Measurements from ENCODE around the gene RIN1. TPM values are rescaled to one million over a fixed set of nuclear protein-coding genes. Genes with fewer than 3 reads are reported as not detected.
"Not testable (repeated sequence)": the region's sequence is repeated elsewhere in the genome, so short reads cannot be mapped to it uniquely, and the experiment has no call there.

RIN1 gene
- total RNA-seq, 1 experiment from 2014 or later, result 65.7 TPM

DNA sequence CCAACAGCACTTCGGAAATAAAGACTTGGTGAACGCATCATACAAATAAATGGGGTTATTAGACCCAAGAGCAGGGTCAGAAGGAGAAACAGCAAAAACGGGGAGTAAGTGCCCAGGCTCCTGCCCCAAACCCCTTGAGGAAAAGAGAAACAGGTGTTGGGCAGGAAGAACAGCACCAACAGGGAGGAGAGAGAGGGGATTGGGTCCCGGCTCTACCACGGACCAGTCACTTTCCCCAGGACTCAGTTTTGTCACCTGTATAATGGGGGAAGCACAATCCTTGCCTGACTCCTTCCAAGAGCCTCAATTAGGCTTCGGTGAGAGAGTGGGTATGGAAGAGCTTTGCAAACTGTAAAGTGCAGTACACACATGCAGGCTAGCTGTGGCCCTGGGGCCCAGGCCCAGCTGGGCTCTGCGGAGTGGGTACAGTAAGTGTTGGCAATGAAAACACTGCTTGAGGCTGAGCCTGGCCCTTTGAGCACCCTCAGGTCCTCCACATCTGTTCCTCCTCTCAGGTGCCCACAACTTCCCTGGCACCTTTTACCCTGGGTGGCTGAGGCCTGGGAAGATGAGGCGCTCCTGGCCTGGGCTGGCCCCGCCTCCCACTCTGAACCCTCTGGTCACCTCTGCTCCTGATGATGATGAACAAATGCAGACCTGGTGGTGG is 26.4 kb upstream of the RIN1 start:
- H3K36me3 ChIP-seq, result no peaks in the 10 kb centered on the region
- no peaks in the 10 kb centered on the region for H3K27me3 ChIP-seq
- DNase-seq, result no peak
- H3K4me3 ChIP-seq, result no peak overlapping the region
- no peaks in the 10 kb centered on the region for H3K9me3 ChIP-seq

DNA sequence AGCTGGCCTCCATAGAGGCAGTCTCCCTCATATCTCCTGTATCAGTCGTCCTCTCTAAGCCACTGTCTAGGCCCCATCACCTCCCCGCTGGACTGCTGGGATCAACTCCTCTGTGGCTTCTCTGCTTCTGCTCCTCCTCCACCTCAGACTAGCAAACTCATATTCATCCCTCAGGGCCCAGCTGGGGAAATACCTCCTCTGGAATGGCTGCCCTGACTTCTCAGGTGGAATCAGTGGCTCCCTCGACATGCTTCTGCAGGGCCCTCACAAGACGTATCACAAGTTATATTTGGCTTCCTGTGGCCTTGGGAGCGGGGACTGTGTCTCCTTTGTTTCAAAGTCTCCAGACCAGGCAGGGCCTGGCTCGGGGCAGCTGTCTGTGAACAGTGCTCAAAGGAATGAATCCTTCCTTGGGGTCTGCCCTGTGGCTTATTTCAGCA is 25.3 kb upstream of the RIN1 start:
- DNase-seq, result no peak
- Histone ChIP-seq H3K9me3 (no peaks in the 10 kb centered on the region), H3K27me3 (no peaks in the 10 kb centered on the region), H3K36me3 (no peaks in the 10 kb centered on the region), H3K4me3 (no peak overlapping the region)

DNA sequence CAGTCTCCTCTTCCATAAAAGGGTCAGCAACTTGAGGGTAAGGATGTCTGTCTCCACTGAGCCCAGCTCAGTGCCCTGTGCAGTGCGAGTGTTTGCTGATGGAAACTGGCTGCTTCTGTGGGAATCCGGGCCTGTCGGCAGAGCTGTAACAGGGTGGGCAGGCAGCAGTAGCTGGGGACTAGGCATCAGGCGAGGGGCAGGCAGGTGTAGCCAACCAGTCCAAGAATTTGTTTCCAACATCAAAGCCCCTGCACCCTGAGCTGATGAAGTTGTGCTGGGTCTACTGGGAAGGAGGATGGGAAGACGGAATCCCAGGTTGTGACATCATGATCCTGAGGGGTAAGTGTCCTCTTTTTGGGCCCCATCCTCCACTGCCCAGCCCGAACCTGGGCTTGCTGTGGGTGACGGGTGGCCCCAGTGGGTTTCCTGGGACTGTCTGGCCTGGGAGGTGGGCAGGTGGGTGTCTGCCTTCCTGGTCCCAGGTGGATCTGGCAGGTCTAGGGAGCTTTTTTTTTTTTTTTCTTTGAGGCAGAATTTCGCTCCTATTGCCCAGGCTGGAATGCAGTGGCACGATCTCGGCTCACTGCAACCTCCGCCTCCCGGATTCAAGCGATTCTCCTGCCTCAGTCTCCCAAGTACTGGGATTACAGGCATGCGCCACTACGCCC is 24.3 kb upstream of the RIN1 start:
- H3K36me3 ChIP-seq, result no peaks in the 10 kb centered on the region
- H3K4me3 ChIP-seq, result no peak overlapping the region
- no peaks in the 10 kb centered on the region for H3K9me3 ChIP-seq
- H3K27me3 ChIP-seq, result no peaks in the 10 kb centered on the region
- DNase-seq, result no peak

DNA sequence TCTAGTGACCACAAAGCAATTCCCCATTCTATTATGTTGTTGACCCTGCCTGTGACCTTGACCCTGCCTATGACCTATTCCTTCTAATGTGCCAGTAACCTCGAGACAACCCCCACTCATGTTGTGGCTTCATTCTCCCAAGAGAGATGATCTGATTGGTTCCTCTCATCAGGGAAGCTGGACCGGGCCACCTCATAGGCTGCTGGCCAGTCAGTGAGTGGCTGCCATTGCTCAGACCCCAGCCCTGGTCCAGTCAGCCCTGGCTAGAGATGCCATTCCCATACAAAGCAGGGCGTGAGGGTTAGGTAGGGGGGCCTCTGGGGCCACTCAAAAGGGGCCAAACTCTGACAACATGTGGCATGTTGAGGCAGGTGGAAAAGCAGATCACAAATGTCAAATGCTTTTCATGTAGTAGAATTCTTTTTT is 23.4 kb upstream of the RIN1 start:
- Histone ChIP-seq H3K4me3 (no peak overlapping the region), H3K27me3 (no peaks in the 10 kb centered on the region), H3K36me3 (no peaks in the 10 kb centered on the region), H3K9me3 (no peaks in the 10 kb centered on the region)
- no peak for DNase-seq

DNA sequence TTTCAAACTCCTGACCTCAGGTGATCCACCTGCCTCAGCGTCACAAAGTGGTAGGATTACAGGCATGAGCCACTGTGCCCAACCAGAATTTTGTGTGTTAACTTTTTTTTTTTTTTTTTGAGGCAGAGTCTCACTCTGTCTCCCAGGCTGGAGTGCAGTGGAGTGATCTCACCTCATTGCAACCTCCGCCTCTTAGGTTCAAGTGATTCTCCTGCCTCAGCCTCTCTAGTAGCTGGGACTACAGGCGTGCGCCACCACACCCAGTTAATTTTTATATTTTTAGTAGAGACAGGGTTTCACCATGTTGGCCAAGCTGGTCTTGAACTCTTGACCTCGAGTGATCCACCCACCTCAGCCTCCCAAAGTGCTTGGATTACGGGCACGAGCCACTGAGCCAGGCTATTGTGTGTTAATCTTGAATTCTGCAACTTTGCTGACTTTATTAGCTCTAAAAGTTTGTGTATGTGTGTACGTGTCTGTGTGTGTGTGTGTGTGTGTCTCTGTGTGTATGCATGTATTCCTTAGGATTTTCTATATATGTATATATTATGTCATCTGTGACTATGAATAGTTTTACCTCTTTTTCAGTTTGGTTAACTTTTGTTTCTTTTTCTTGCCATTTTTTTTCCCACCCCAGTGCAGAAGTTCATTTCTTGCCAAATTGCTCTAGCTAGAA is 14.5 kb upstream of the RIN1 start:
- not testable (repeated sequence) for H3K9me3 ChIP-seq, H3K4me3 ChIP-seq, DNase-seq, H3K27me3 ChIP-seq, H3K36me3 ChIP-seq

DNA sequence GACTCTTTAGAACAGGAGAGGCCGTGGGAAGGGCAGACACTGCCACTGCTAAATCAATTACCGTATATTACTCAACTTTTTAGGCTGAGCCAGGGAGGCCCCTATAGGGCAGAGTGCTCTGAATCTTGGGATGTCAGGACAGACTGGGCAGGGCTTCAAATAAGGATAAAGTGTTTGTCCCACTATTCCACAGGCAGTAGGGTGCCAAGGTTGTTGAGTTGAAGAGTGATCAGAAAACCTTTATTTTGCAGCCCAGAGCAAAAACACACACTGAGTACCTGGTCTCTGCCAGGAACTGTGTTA is 12.8 kb upstream of the RIN1 start:
- no peaks in the 10 kb centered on the region for H3K27me3 ChIP-seq
- no peak for DNase-seq
- no peaks in the 10 kb centered on the region for H3K9me3 ChIP-seq
- no peak overlapping the region for H3K4me3 ChIP-seq
- H3K36me3 ChIP-seq, result peaks cover 3% of the 10 kb centered on the region; the same call in 1 of the 2 replicates

DNA sequence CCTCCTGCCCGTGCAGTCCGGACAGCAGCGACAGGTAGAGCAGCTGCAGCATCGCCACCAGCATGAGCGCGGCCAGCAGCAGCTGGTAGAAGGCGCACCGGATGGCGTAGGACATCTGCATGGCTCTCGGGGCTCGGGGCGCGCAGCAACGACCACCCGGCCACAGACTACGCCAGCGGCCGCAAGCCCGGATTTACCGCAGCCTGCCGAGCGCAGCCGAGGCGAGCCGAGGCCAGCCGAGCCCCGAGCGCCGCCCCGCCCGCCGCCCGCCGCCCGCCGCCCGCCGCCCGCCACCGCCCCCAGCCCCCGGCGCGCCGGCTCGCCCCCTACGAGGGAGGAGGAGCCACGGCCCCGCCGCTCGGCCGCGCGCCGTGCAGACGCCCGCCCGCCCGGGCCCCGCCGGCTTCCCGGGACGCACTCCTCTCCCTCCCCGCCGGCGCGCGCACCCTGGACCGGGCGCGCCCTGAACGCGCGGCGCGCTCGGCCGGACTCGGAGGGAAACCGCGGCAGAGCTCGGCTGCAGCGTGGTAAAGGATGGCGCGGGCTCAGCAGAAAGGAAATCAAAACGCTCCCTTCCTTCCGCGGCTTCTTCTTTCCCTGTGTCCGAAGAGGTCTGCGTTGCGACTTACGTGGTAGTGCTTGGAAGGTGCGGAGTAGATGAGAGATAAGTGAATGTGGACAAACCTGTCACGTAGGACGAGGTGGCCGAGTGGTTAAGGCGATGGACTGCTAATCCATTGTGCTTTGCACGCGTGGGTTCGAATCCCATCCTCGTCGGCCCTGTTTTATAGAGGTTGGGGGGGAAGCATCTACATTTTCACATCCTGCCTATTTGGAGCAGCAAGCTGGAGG is 11.4 kb upstream of the RIN1 start, which contains the start of gene B4GAT1:
TSS of gene B4GAT1 (minus strand) at position 205 of the 852 bp plus-strand sequence. CDS start at position 121, 84 bp downstream.
- peak within 1 kb of the TSS; percentile 72 for H3K4me3 ChIP-seq
- DNase-seq, result peak; percentile 82
- peaks cover 10% of the 10 kb centered on the region; the same call in 1 of the 2 replicates for H3K36me3 ChIP-seq
- H3K27me3 ChIP-seq, result no peaks in the 10 kb centered on the region
- no peaks in the 10 kb centered on the region for H3K9me3 ChIP-seq

DNA sequence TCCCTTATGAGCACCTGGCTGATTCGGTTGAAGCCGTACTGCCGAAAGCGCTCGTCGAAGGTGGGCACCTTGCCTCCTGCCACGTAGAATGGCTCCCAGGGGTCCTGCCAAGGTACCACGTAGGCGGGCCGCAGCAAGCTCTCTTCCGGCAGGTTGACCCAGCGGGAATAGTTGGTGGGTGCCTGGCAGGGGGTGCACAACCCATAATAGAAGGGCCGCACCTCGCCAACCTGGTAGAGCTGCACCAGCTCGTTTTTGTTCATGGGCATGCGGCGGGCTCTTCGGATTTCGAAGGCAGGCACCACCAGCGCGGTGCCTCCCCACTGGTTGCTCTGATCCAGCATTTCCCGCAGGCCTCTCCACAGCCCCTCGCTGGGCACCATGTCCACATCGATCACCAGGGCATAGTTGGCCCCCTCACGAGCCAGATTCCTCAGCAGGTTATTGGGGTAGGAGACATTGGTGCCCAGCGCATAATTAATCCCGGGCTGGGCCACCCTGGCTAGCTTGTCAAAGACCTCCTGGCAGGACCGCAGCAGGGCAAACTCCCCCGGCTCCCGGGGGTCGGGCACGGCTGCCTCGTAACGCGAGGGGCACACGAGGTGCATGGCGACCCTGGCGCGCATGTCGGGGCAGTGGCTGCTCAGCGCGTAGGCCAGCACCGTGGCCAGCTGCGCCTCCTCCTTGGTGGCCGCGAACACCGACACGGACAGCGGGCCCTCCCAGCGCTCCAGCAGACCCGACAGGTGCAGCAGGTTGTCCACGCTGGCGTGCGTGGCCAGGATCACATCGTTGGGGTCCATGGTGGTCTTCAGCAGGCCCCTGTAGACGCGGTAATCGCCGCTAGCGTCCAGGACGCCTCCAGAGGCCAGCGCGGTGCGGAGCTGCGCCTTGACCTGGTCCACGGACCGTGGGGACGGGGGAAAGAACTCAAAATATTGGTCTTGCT is 10.5 kb upstream of the RIN1 start:
- DNase-seq, result no peak
- Histone ChIP-seq H3K9me3 (no peaks in the 10 kb centered on the region), H3K36me3 (peaks cover 15% of the 10 kb centered on the region), H3K27me3 (no peaks in the 10 kb centered on the region), H3K4me3 (peak overlapping the region; percentile 72)

DNA sequence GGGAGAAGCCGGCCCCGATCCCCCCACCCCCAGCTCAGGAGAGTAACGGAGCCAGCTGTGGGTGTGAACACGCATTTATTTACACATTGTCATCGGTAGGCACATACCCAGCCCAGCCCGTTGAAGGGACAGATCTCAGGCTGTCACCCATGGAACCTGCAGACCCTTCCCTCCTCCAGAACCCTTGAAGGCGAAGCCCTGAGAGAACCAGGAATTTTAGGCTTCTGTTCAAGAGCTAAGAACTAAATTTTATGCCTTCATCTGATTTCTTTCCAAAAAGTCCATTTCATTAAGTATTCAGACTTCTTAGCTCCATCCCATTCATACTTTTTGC is 9.0 kb upstream of the RIN1 start:
- Histone ChIP-seq H3K9me3 (no peaks in the 10 kb centered on the region), H3K27me3 (no peaks in the 10 kb centered on the region), H3K4me3 (peak overlapping the region; percentile 96), H3K36me3 (peaks cover 28% of the 10 kb centered on the region)
- DNase-seq, result no peak

DNA sequence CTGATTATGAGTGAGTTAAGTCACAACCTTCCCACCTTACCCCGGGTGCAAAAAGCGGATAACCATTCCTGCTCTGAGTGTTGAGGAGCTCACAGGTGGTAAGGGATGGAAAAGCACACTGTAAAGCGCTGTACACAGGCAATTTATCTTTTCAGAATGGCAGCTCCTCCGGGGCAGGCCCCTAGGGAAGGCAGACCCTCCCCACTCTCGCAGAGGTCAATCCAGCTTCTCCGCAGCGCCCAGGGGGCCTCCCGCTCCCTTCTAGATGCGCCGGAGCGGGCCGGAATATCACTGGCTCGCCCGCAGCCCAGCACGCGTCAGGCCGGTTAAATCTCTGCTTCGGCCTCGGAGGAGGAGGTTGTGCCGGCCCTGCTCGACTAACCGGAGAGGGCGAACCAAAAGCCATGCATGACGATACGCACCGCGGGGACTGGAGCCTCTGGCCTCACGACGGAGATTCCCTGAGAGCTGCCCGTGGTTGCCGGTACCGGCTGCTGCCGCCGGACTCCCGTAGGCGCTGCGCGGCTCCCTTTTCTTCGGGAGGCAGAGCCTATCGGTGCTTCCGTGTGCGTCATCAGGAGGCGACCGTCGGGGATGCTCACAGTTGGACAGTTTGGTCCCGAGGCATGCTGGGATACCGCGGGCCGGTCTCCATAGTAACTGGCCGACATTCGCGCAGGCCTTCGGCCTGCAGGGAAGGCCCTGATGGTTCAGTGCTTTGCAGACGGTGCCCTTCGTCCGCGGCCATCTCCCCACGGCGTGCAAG is 8.5 kb upstream of the RIN1 start, which contains the start of gene BRMS1:
TSS of gene BRMS1 (minus strand) at position 555 of the 766 bp plus-strand sequence. CDS start 2,870 bp downstream, outside the sequence.
- peaks cover 33% of the 10 kb centered on the region for H3K36me3 ChIP-seq
- peak; percentile 97 for DNase-seq
- no peaks in the 10 kb centered on the region for H3K9me3 ChIP-seq
- H3K27me3 ChIP-seq, result no peaks in the 10 kb centered on the region
- H3K4me3 ChIP-seq, result peak within 1 kb of the TSS; percentile 96

DNA sequence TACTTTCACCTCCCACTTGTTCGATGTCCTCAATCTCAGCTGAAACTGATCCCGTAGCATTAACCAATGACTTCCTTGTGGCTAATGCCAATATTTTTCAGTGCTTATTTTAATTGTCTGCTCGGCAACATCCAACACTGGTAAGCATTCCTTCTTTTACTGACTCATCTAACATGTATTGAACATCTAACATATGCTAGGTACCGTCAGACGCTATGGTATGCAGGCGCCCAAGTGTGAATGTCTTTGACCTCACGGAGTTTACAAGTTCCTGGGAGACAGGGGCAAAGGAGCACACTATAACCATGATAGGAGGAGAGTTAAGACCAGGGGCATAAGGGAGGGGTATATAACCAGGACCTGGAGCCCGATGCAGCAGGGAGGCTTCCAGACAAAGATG is 6.9 kb upstream of the RIN1 start:
- Histone ChIP-seq H3K9me3 (no peaks in the 10 kb centered on the region), H3K27me3 (no peaks in the 10 kb centered on the region), H3K36me3 (peaks cover 47% of the 10 kb centered on the region), H3K4me3 (no peak overlapping the region)
- no peak for DNase-seq

DNA sequence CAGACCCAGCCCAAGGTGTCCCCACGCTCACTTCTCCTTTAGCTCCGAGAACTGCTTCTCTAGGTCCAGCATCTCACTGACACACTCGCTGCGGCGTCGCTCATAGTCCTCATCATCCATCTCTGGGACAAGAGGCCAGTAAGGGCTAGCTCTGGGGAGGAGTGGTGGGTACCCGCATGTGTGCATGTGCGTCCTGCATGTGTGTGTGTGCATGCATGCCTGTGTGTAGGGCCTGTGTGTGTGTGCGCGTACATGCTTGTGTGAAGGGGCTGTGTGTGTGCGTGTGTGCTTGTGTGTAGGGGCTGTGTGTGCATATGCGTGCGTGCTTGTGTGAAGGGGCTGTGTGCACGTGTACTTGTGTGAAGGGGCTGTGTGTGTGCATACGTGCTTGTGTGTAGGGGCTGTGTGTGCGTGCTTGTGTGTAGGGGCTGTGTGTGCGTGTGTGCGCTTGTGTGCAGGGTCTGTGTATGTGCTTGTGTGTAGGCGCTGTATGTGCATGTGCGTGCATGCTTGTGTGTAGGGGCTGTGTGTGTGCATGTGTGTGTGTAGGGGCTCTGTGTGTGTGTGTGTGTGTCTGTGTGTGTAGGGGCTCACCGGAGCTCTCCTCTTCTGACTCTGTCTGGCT is 5.4 kb upstream of the RIN1 start:
- no peak overlapping the region for H3K4me3 ChIP-seq
- no peaks in the 10 kb centered on the region for H3K9me3 ChIP-seq
- peaks cover 56% of the 10 kb centered on the region for H3K36me3 ChIP-seq
- no peaks in the 10 kb centered on the region for H3K27me3 ChIP-seq
- no peak for DNase-seq

DNA sequence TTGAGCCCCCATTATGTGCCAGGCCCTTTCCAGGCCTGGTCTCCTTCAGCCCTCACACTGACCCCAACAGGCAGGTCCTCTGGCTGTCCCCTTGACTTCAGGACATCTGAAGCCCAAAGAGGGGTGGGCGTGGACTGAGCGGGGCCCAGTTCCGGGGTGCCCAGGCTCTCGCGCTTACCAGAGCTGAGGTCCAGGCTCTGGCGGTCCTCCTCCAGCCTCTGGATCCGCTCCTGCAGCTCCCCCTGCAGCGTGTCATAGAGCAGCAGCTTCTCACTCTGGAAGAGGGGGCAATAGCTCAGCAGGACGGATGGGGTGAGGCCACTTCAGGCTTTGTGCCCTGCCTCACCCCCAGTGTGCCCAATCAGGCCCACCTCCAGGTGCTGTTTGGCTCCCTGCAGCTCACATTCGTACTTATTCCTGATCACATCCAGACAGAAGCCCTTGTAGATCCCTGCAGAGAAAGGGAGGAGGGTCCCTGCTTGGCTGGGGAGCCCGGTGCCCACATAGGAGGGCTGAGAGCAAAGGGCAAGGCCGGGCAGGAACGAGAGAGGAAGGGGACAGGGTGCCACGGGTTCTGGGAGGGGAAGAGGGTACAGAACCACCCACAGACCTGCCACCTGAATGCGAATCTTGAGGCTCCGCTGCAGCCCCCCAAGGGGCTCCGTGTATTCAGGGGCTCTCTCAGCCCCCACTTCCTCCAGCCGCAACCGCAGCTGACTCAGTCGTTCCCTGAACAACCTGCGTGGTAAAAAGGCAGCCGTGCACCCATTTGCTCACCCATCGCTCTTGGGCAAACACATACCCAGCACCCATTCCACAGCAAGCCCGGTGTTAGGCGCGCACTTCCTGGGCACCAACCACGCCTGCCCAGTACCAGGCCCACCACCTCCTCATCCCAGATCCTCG is 4.6 kb upstream of the RIN1 start:
- Histone ChIP-seq H3K36me3 (peaks cover 56% of the 10 kb centered on the region), H3K4me3 (no peak overlapping the region), H3K9me3 (no peaks in the 10 kb centered on the region), H3K27me3 (no peaks in the 10 kb centered on the region)
- no peak for DNase-seq
